HCT116 (cell line): ENCODE results near the gene S100A2. TPM values are rescaled to one million over a fixed set of nuclear protein-coding genes. Genes with fewer than 3 reads are reported as not detected.
"Not testable (repeated sequence)": the region's sequence is repeated elsewhere in the genome, so short reads cannot be mapped to it uniquely, and the experiment has no call there.

Experiments used
- ATAC-seq: fragments of 200-7000 bp; cut with Tn5 transposase; 2 replicates; pipeline ENCODE4 v1.9.1; 2020; ENCODE audit warnings: mild to moderate bottlenecking, moderate library complexity
- BruUV-seq: library from RNA; stranded (reverse); fragments of 400-500 nt; replicated peaks from 2 replicates; lab custom pipeline; 2021; lab: Mats Ljungman, UMichigan
- CTCF ChIA-PET: fragments of 300-600 bp; sonication (Branson Sonifier 250); formaldehyde crosslinking; loops from one replicate; lab custom pipeline; 2021; ENCODE audit warnings: antibody characterized with exemption; lab: Charles Lee
- POLR2A ChIA-PET: fragments of 300-600, 350-600 bp; sonication (Branson Sonifier 250); formaldehyde crosslinking; loops from one replicate; lab custom pipeline; 2021; ENCODE audit warnings: antibody characterized with exemption; lab: Charles Lee
- RAD21 ChIA-PET, 2 experiments: fragments of 300-600 bp; sonication (Branson Sonifier 250); formaldehyde crosslinking; loops; one replicate each; lab custom pipeline; 2023; ENCODE audit warnings: low total read pairs in 2 of 2; ENCODE audit not compliant: uncharacterized antibody in 2 of 2, unreplicated experiment in 2 of 2, low non-redundant PET in 1 of 2; lab: Charles Lee
- DNase-seq: peaks from one replicate; pipeline ENCODE4 v3.0.0-alpha.2; 2010; ENCODE audit warnings: low read depth, low spot score
- H2AFZ ChIP-seq: fragments of 200-600 bp; shearing (Covaris generic), sonication (generic); 2 replicates; pipeline ENCODE4 v1.6.1; 2017; ENCODE audit warnings: low read depth, mixed run types, mixed read lengths, antibody characterized with exemption, low read length; ENCODE audit not compliant: poor library complexity, severe bottlenecking
- H3K27ac ChIP-seq: 2 replicates; pipeline ENCODE4 v1.5.1; 2012; ENCODE audit warnings: low read depth, low read length
- H3K27me3 ChIP-seq: fragments of 200-600 bp; sonication (generic); 2 replicates; pipeline ENCODE4 v1.6.1; 2016; ENCODE audit warnings: mixed run types, low read length, mixed read lengths; ENCODE audit not compliant: insufficient read depth
- H3K36me3 ChIP-seq, 2 experiments: fragments of 200-500 bp in 1 of 2; fragments of 200-600 bp in 1 of 2; sonication (Bioruptor generic) in 1 of 2; sonication (generic) in 1 of 2; 2 replicates each; pipeline versions ENCODE4 v1.5.1 to v1.6.1; 2014 to 2016; ENCODE audit warnings: low read length in 2 of 2, inconsistent platforms in 1 of 2, mixed read lengths in 1 of 2, mixed run types in 1 of 2; ENCODE audit not compliant: insufficient read depth in 2 of 2, control insufficient read depth in 1 of 2
- H3K4me1 ChIP-seq, 2 experiments: fragments of 200-600 bp in 1 of 2; sonication (generic) in 1 of 2; 2 replicates each; pipeline versions ENCODE4 v1.5.1 to v1.6.1; 2012 to 2017; ENCODE audit warnings: low read length in 2 of 2, inconsistent platforms in 1 of 2, mild to moderate bottlenecking in 1 of 2, mixed read lengths in 1 of 2, mixed run types in 1 of 2, moderate library complexity in 1 of 2; ENCODE audit not compliant: insufficient read depth in 2 of 2, control insufficient read depth in 1 of 2
- H3K4me2 ChIP-seq: fragments of 200-600 bp; sonication (generic); 2 replicates; pipeline ENCODE4 v1.6.1; 2017; ENCODE audit warnings: mixed run types, low read length, mixed read lengths
- H3K4me3 ChIP-seq, 2 experiments: fragments of 200-600 bp in 1 of 2; sonication (generic) in 1 of 2; replicated peaks in 1 of 2; 2 replicates each; pipeline ENCODE4 v1.5.1; 2011 to 2016; ENCODE audit warnings: low read length in 2 of 2, control low read depth in 1 of 2, low read depth in 1 of 2, mild to moderate bottlenecking in 1 of 2, mixed read lengths in 1 of 2, mixed run types in 1 of 2
- H3K79me2 ChIP-seq: fragments of 200-600 bp; sonication (generic); 2 replicates; pipeline ENCODE4 v1.6.1; 2017; ENCODE audit warnings: mild to moderate bottlenecking, mixed run types, low read length, moderate library complexity, mixed read lengths; ENCODE audit not compliant: insufficient read depth
- H3K9ac ChIP-seq: fragments of 200-600 bp; sonication (generic); 2 replicates; pipeline ENCODE4 v1.6.1; 2016; ENCODE audit warnings: low read length, mixed read lengths
- H3K9me2 ChIP-seq: fragments of 200-600 bp; sonication (generic), shearing (Covaris generic); 2 replicates; pipeline ENCODE4 v1.6.1; 2017; ENCODE audit warnings: mixed run types, mild to moderate bottlenecking, moderate library complexity; ENCODE audit not compliant: insufficient read depth
- H3K9me3 ChIP-seq, 2 experiments: fragments of 200-500 bp in 1 of 2; fragments of 200-600 bp in 1 of 2; sonication (Bioruptor generic) in 1 of 2; sonication (generic) in 1 of 2; 2 replicates each; pipeline ENCODE4 v1.6.1; 2014 to 2017; ENCODE audit warnings: low read length in 2 of 2, mixed read lengths in 2 of 2, inconsistent platforms in 1 of 2, low read depth in 1 of 2, mild to moderate bottlenecking in 1 of 2, mixed run types in 1 of 2, moderate library complexity in 1 of 2; ENCODE audit not compliant: control insufficient read depth in 1 of 2, insufficient read depth in 1 of 2
- H4K20me1 ChIP-seq: fragments of 200-600 bp; sonication (generic), shearing (Covaris generic); 2 replicates; pipeline ENCODE4 v1.6.1; 2017; ENCODE audit warnings: mixed run types, mild to moderate bottlenecking, moderate library complexity; ENCODE audit not compliant: insufficient read depth
- EGR1 ChIP-seq: IDR thresholded peaks from 2 replicates; pipeline ENCODE4 v1.6.1; 2012; ENCODE audit warnings: low read depth
- FOSL1 ChIP-seq: IDR thresholded peaks from 2 replicates; pipeline ENCODE4 v1.6.1; 2012; ENCODE audit warnings: low read depth
- POLR2A ChIP-seq: IDR thresholded peaks from 2 replicates; pipeline ENCODE4 v1.7.0; 2011; ENCODE audit warnings: borderline replicate concordance; ENCODE audit not compliant: insufficient read depth, insufficient read length; ENCODE audit errors: extremely low read depth
- RAD21 ChIP-seq: IDR thresholded peaks from 2 replicates; pipeline ENCODE4 v1.6.1; 2012; ENCODE audit warnings: low read depth, mild to moderate bottlenecking
- SRF ChIP-seq: IDR thresholded peaks from 2 replicates; pipeline ENCODE4 v1.6.1; 2012; ENCODE audit warnings: low read depth
- TCF7L2 ChIP-seq: IDR thresholded peaks from 2 replicates; pipeline ENCODE4 v1.7.0; 2011; ENCODE audit warnings: borderline replicate concordance, inconsistent platforms; ENCODE audit not compliant: insufficient read depth, insufficient read length; ENCODE audit errors: extremely low read depth
- ZFX ChIP-seq: fragments of 450-650 bp; IDR thresholded peaks from 2 replicates; pipeline ENCODE4 v1.6.1; 2017
- ZNF274 ChIP-seq: fragments of 200-500 bp; sonication (Bioruptor generic); IDR thresholded peaks from 2 replicates; pipeline ENCODE4 v1.6.1; 2014; ENCODE audit warnings: mild to moderate bottlenecking, low read depth, low read length, inconsistent platforms
- intact Hi-C: fragments of 100-400 bp; cut with micrococcal nuclease; formaldehyde crosslinking; loops from 2 replicates; pipeline ENCODE4 v1.10.0; 2022
- total RNA-seq: library from RNA; stranded (reverse); gene quantifications from one replicate; pipeline ENCODE4 v1.2.1, GENCODE V29; 2021; ENCODE audit not compliant: unreplicated experiment
- TF ChIP-seq, protein P1 (sequence below), 3 experiments: fragments of 200-600 bp in 1 of 3; sonication (generic) in 1 of 3; IDR thresholded peaks in 2 of 3; conservative IDR thresholded peaks in 1 of 3; 2 replicates each; pipeline ENCODE4 v1.5.1; 2012 to 2017; ENCODE audit warnings: low read depth in 2 of 3, low read length in 2 of 3, antibody characterized with exemption in 1 of 3, borderline replicate concordance in 1 of 3, control low read depth in 1 of 3, mild to moderate bottlenecking in 1 of 3, mixed read lengths in 1 of 3, mixed run types in 1 of 3, moderate library complexity in 1 of 3; ENCODE audit not compliant: insufficient read depth in 1 of 3

Gene S100A2
- total RNA-seq, 1 experiment from 2014 or later, result 24.8 TPM

DNA sequence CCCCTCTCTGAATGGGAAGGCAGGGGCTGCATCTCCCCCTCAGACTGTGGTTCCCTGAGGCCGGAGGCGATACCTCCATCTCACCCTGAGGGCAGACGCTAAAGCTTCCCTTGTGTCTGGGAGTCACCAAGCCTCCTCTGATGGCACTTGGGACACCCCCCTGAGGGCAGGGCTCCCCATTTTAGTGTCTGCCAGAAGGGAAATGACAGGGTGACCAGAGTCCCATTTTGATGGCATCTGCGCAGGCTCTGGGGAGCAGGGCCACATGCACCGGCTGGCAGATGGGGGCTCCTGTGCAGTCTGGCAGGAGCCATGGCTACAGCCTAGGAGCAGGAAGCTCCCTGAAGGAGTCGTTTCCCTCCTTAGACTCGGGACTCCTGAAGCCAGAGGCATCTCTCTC, 1.7 kb downstream of the S100A2 start (continued):
- TF ChIP-seq ZFX (no peak), FOSL1 (no peak), SRF (no peak), TCF7L2 (no peak), POLR2A (no peak)
- TF ChIP-seq, protein P1, sequence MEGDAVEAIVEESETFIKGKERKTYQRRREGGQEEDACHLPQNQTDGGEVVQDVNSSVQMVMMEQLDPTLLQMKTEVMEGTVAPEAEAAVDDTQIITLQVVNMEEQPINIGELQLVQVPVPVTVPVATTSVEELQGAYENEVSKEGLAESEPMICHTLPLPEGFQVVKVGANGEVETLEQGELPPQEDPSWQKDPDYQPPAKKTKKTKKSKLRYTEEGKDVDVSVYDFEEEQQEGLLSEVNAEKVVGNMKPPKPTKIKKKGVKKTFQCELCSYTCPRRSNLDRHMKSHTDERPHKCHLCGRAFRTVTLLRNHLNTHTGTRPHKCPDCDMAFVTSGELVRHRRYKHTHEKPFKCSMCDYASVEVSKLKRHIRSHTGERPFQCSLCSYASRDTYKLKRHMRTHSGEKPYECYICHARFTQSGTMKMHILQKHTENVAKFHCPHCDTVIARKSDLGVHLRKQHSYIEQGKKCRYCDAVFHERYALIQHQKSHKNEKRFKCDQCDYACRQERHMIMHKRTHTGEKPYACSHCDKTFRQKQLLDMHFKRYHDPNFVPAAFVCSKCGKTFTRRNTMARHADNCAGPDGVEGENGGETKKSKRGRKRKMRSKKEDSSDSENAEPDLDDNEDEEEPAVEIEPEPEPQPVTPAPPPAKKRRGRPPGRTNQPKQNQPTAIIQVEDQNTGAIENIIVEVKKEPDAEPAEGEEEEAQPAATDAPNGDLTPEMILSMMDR (IDR thresholded peaks at IDR 0.05 in 2 of 3, conservative IDR thresholded peaks at IDR 0.05 in 1 of 3; ENCODE audit: borderline replicate concordance in 1 of 3, insufficient read depth in 1 of 3, low read depth in 2 of 3, low read length in 2 of 3), result no peak

DNA sequence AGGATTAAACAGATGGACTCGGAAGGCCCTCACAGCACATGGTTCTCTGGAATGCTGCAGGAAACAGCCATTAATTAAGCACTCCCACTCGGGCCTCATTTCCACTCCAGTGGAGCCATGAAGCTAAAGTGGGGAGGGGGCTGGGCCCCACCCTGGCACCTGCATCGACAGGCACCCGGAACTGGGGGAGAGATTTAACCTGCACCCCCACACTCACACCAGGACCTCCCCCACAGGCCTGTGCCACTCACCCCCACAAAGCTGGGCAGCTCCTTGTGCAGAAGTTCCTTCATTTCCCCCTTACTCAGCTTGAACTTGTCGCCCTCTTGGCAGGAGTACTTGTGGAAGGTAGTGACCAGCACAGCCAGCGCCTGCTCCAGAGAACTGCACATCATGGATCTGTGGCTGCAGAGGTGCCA, 2.2 kb downstream of the S100A2 start:
- Histone ChIP-seq H3K9ac (peak overlapping the region; percentile 80), H3K27ac (peak overlapping the region; percentile 100), H2AFZ (no peak overlapping the region), H3K27me3 (no peaks in the 10 kb centered on the region), H3K79me2 (no peaks in the 10 kb centered on the region), H3K4me2 (peak overlapping the region; percentile 77), H3K9me3 (no peaks in the 10 kb centered on the region), H4K20me1 (no peaks in the 10 kb centered on the region), H3K9me2 (no peaks in the 10 kb centered on the region), H3K4me1 (peaks cover 53 to 70% of the 10 kb centered on the region in 2 experiments), H3K4me3 (no peak overlapping the region), H3K36me3 (no peaks in the 10 kb centered on the region)
- RAD21 ChIA-PET, result no interaction called here
- BruUV-seq, result no TSS peak
- CTCF ChIA-PET, result interaction anchor here (1.5 kb wide), 1 partner anchor 9 kb away, joined by 5 read pairs; no protein-coding TSS in a partner anchor
- intact Hi-C loops, result no loop called here
- DNase-seq (no peak), ATAC-seq (no peak)
- POLR2A ChIA-PET, result interaction anchor here (1.0 to 4.6 kb wide), 2 partner anchors 23 to 29 kb away, joined by 3 to 114 read pairs; partner anchors contain the start of genes S100A5 and S100A6
- TF ChIP-seq RAD21 (no peak), POLR2A (no peak), EGR1 (no peak), ZNF274 (no peak)

DNA sequence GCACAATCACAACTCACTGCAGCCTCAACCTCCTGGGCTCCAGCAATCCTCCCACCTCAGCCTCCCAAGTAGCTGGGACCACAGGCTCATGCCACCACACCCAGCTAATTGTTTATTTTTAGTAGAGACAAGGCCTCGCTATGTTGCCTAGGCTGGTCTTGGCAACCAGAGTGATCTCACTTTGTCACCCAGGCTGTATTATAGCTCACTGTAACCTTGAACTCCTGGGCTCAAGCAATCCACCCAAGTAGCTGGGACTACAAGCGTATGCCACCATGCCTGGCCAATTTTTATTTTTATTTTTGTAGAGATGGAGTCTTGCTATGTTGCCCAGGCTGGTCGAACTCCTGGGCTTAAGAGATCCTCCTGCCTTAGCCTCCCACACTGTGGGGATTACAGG, 3.6 kb downstream of the S100A2 start:
- BruUV-seq, H3K4me2 ChIP-seq, H3K4me3 ChIP-seq, intact Hi-C loops, ATAC-seq, H3K9me3 ChIP-seq, RAD21 ChIA-PET, H3K27ac ChIP-seq, H3K36me3 ChIP-seq, DNase-seq, H3K79me2 ChIP-seq, H3K27me3 ChIP-seq, H2AFZ ChIP-seq, H3K9me2 ChIP-seq, H4K20me1 ChIP-seq, H3K9ac ChIP-seq: not testable (repeated sequence)
- POLR2A ChIA-PET, result interaction anchor here (1.0 to 1.3 kb wide), 4 partner anchors 10 to 30 kb away, joined by 3 to 8 read pairs (median 4); no protein-coding TSS in a partner anchor
- H3K4me1 ChIP-seq, result peaks cover 40 to 56% of the 10 kb centered on the region in 2 experiments
- CTCF ChIA-PET, result interaction anchor here (1.5 kb wide), 2 partner anchors 10 to 65 kb away, joined by 4 read pairs; partner anchors contain the start of gene S100A13
